SH-SY5Y (cell line): ENCODE results near the gene CRABP2.

ENCODE experiments used
- GATA2 ChIP-seq: IDR thresholded peaks from 2 replicates; pipeline ENCODE4 v1.6.1; 2011; ENCODE audit warnings: mild to moderate bottlenecking, low read depth, low read length
- GATA3 ChIP-seq: IDR thresholded peaks from 2 replicates; pipeline ENCODE4 v1.6.1; 2011; ENCODE audit warnings: low read depth, mild to moderate bottlenecking, low read length, moderate library complexity

The CRABP2 gene

GRCh38 chr1:156746406-156746727 lies 41.0 kb upstream of the CRABP2 start:
- no peak for TF ChIP-seq GATA2

- TF ChIP-seq GATA2 (no peak), GATA3 (no peak)
Observed at GRCh38 chr1:156745881-156746280, 40.5 kb upstream of the CRABP2 start.

GRCh38 chr1:156744786-156745419 lies 39.5 kb upstream of the CRABP2 start:
- TF ChIP-seq GATA3 (no peak), GATA2 (no peak)

GRCh38 chr1:156744344-156744743 lies 39.0 kb upstream of the CRABP2 start:
- TF ChIP-seq GATA3: no peak
- no peak for TF ChIP-seq GATA2

GRCh38 chr1:156743367-156744302 lies 38.3 kb upstream of the CRABP2 start:
- TF ChIP-seq GATA2: no peak
- no peak for TF ChIP-seq GATA3

- TF ChIP-seq GATA3 (no peak), GATA2 (no peak)
Observed at GRCh38 chr1:156742801-156743200, 37.4 kb upstream of the CRABP2 start.

- TF ChIP-seq GATA2: no peak
Observed at GRCh38 chr1:156742017-156742416, 36.6 kb upstream of the CRABP2 start.

GRCh38 chr1:156741481-156741983 lies 36.1 kb upstream of the CRABP2 start:
- no peak for TF ChIP-seq GATA3
- no peak for TF ChIP-seq GATA2

GRCh38 chr1:156740741-156741480 lies 35.5 kb upstream of the CRABP2 start, which contains the start of gene MRPL24:
TSS of gene MRPL24 (minus strand) at chr1:156741088. CDS start at chr1:156738704, 2,384 bp downstream.
- TF ChIP-seq GATA2: no peak
- no peak for TF ChIP-seq GATA3

GRCh38 chr1:156740237-156740740 lies 34.9 kb upstream of the CRABP2 start:
- no peak for TF ChIP-seq GATA2
- no peak for TF ChIP-seq GATA3

GRCh38 chr1:156738916-156739315 lies 33.5 kb upstream of the CRABP2 start:
- TF ChIP-seq GATA3 (no peak), GATA2 (no peak)

GRCh38 chr1:156738407-156738806 lies 33.0 kb upstream of the CRABP2 start:
- no peak for TF ChIP-seq GATA3
- TF ChIP-seq GATA2: no peak

GRCh38 chr1:156733989-156734584 lies 28.7 kb upstream of the CRABP2 start:
- no peak for TF ChIP-seq GATA2
- no peak for TF ChIP-seq GATA3
